Liver (tissue), 9 donors: ENCODE results near the gene EPHA5. TPM values are rescaled to one million over a fixed set of nuclear protein-coding genes. Genes with fewer than 3 reads are reported as not detected.

ENCODE experiments used
- DNase-seq: peaks from one replicate; pipeline ENCODE4 v3.0.0-alpha.2; 2017; ENCODE audit warnings: low spot score
- H3K27ac ChIP-seq, 2 donors: one replicate each; pipeline ENCODE4 v1.7.0; 2013; ENCODE audit warnings: inconsistent platforms in 2 of 2, low read length in 2 of 2, control low read depth in 1 of 2, low read depth in 1 of 2, mild to moderate bottlenecking in 1 of 2
- H3K27me3 ChIP-seq, 4 donors: one replicate each; pipeline versions ENCODE4 v1.6.1 to v1.7.0; 2013; ENCODE audit warnings: low read length in 3 of 4, inconsistent platforms in 1 of 4, mild to moderate bottlenecking in 1 of 4, moderate library complexity in 1 of 4; ENCODE audit not compliant: control insufficient read depth in 4 of 4, insufficient read depth in 4 of 4
- H3K36me3 ChIP-seq, 4 donors: one replicate each; pipeline versions ENCODE4 v1.6.1 to v1.7.0; 2013; ENCODE audit warnings: low read length in 3 of 4, mild to moderate bottlenecking in 3 of 4, low read depth in 1 of 4, moderate library complexity in 1 of 4; ENCODE audit not compliant: control insufficient read depth in 4 of 4, insufficient read depth in 3 of 4
- H3K4me1 ChIP-seq, 4 donors: one replicate each; pipeline versions ENCODE4 v1.6.1 to v1.7.0; 2013; ENCODE audit warnings: low read length in 3 of 4, mild to moderate bottlenecking in 3 of 4, moderate library complexity in 1 of 4; ENCODE audit not compliant: control insufficient read depth in 4 of 4, insufficient read depth in 4 of 4
- H3K4me3 ChIP-seq, 3 donors: one replicate each; pipeline versions ENCODE4 v1.6.1 to v1.7.0; 2013; ENCODE audit warnings: low read length in 3 of 3, control low read depth in 1 of 3, low read depth in 1 of 3, mild to moderate bottlenecking in 1 of 3
- H3K9ac ChIP-seq, 2 donors: one replicate each; pipeline ENCODE4 v1.7.0; 2013; ENCODE audit warnings: low read length in 2 of 2, mild to moderate bottlenecking in 2 of 2, moderate library complexity in 2 of 2, control low read depth in 1 of 2, low read depth in 1 of 2
- H3K9me3 ChIP-seq, 4 donors: one replicate each; pipeline versions ENCODE4 v1.6.1 to v1.7.0; 2013; ENCODE audit warnings: low read length in 3 of 4; ENCODE audit not compliant: control insufficient read depth in 4 of 4
- ATF3 ChIP-seq: IDR thresholded peaks from 2 replicates; pipeline ENCODE4 v1.6.1; 2016; ENCODE audit warnings: antibody characterized with exemption
- CTCF ChIP-seq: fragments of 150-350 bp; IDR thresholded peaks from 2 replicates; pipeline ENCODE4 v1.5.1; 2017; ENCODE audit warnings: improper control_type of control experiment, low read depth, low read length; ENCODE audit not compliant: missing input control
- EGR1 ChIP-seq, 2 donors: IDR thresholded peaks; 2 replicates each; pipeline ENCODE4 v1.6.1; 2016 to 2018; ENCODE audit warnings: antibody characterized with exemption in 2 of 2, low read depth in 2 of 2
- FOXA1 ChIP-seq: IDR thresholded peaks from 2 replicates; pipeline ENCODE4 v1.6.1; 2016; ENCODE audit warnings: antibody characterized with exemption
- GABPA ChIP-seq, 2 donors: IDR thresholded peaks in 1 of 2; conservative IDR thresholded peaks in 1 of 2; 2 replicates each; pipeline ENCODE4 v1.6.1; 2016; ENCODE audit warnings: antibody characterized with exemption in 2 of 2, mild to moderate bottlenecking in 1 of 2, moderate library complexity in 1 of 2
- HNF4A ChIP-seq, 2 donors: conservative IDR thresholded peaks; 2 replicates each; pipeline ENCODE4 v1.6.1; 2016; ENCODE audit warnings: antibody characterized with exemption in 2 of 2, mild to moderate bottlenecking in 2 of 2
- HNF4G ChIP-seq: IDR thresholded peaks from 2 replicates; pipeline ENCODE4 v1.6.1; 2016; ENCODE audit warnings: antibody characterized with exemption
- JUND ChIP-seq, 2 donors: IDR thresholded peaks; 2 replicates each; pipeline ENCODE4 v1.6.1; 2016; ENCODE audit warnings: antibody characterized with exemption in 2 of 2
- MAX ChIP-seq: IDR thresholded peaks from 2 replicates; pipeline ENCODE4 v1.6.1; 2016; ENCODE audit warnings: antibody characterized with exemption
- NR2F2 ChIP-seq: IDR thresholded peaks from 2 replicates; pipeline ENCODE4 v1.6.1; 2016; ENCODE audit warnings: antibody characterized with exemption
- RAD21 ChIP-seq, 2 donors: IDR thresholded peaks; 2 replicates each; pipeline ENCODE4 v1.6.1; 2016; ENCODE audit warnings: antibody characterized with exemption in 2 of 2, mild to moderate bottlenecking in 2 of 2
- REST ChIP-seq: IDR thresholded peaks from 2 replicates; pipeline ENCODE4 v1.6.1; 2016; ENCODE audit warnings: antibody characterized with exemption, mild to moderate bottlenecking
- RXRA ChIP-seq, 2 donors: IDR thresholded peaks; 2 replicates each; pipeline ENCODE4 v1.6.1; 2017 to 2018; ENCODE audit warnings: antibody characterized with exemption in 2 of 2, mild to moderate bottlenecking in 1 of 2
- SP1 ChIP-seq: IDR thresholded peaks from 2 replicates; pipeline ENCODE4 v1.6.1; 2018; ENCODE audit warnings: antibody characterized with exemption, mild to moderate bottlenecking
- TAF1 ChIP-seq: conservative IDR thresholded peaks from 2 replicates; pipeline ENCODE4 v1.6.1; 2016; ENCODE audit warnings: antibody characterized with exemption, mild to moderate bottlenecking
- ZBTB33 ChIP-seq: IDR thresholded peaks from 2 replicates; pipeline ENCODE4 v1.6.1; 2016; ENCODE audit warnings: antibody characterized with exemption
- WGBS: extraction: QIAGEN DNeasy Blood & Tissue Kit; methylation state at CpG from one replicate; pipeline ENCODE4 v1.1.7; 2013; 5-methylcytosine and 5-hydroxymethylcytosine counted together
- polyA plus RNA-seq, 2 donors: library from polyadenylated mRNA; stranded (reverse) in 1 of 2; unstranded in 1 of 2; fragments of 200-250 nt in 1 of 2; fragments of >200 nt in 1 of 2; fragmentation: Nextera tagmentation in 1 of 2; extraction: Ambion mirVana in 1 of 2; gene quantifications; one replicate each; pipeline versions ENCODE4 v1.2.1 to v1.2.3, GENCODE V29; 2013 to 2015
- total RNA-seq, 2 donors: library from RNA; depleted of rRNA; stranded (reverse); fragments of >200 nt; gene quantifications; one replicate each; pipeline ENCODE4 v1.2.3, GENCODE V29; 2014
- donor health status: healthy.
- donor health status: healthy.
- donor health status: healthy.
- donor health status: healthy.
- donor health status: healthy.

The EPHA5 gene
- total and polyA plus RNA-seq, 4 donors: not detected

GRCh38 chr4:65661471-65661870 lies 8.8 kb downstream of the EPHA5 start:
- TF ChIP-seq TAF1: no peak
- no peak for TF ChIP-seq RAD21 (IDR thresholded peaks at IDR 0.05)
- TF ChIP-seq RXRA (IDR thresholded peaks at IDR 0.05): no peak
- TF ChIP-seq CTCF: no peak
- no peak for TF ChIP-seq ZBTB33
- TF ChIP-seq FOXA1: no peak
- TF ChIP-seq NR2F2: no peak

GRCh38 chr4:65658117-65658516 lies 12.2 kb downstream of the EPHA5 start:
- H3K27ac ChIP-seq: no peak overlapping the region
- no peak for DNase-seq
- H3K9me3 ChIP-seq: no peaks in the 10 kb centered on the region
- H3K27me3 ChIP-seq: peaks cover 0 to 2% (median 0%) of the 10 kb centered on the region in 4 donors
- H3K4me1 ChIP-seq: no peaks in the 10 kb centered on the region
- 49% methylated on average over 1 of the region's 1 CpG for WGBS
- TF ChIP-seq RXRA (IDR thresholded peaks at IDR 0.05) (no peak), HNF4G (no peak), JUND (IDR thresholded peaks at IDR 0.05) (no peak), ZBTB33 (no peak), NR2F2 (no peak), CTCF (no peak), ATF3 (no peak), EGR1 (IDR thresholded peaks at IDR 0.05; ENCODE audit: low read depth in 2 of 2) (no peak), TAF1 (no peak), HNF4A (conservative IDR thresholded peaks at IDR 0.05) (no peak), GABPA (IDR thresholded peaks at IDR 0.05 in 1 of 2, conservative IDR thresholded peaks at IDR 0.05 in 1 of 2) (no peak), REST (no peak), MAX (no peak), FOXA1 (no peak), SP1 (no peak)
- no peak overlapping the region for H3K4me3 ChIP-seq
- H3K36me3 ChIP-seq: no peaks in the 10 kb centered on the region
- no peak overlapping the region for H3K9ac ChIP-seq

More at GRCh38 chr4:65661471-65661870, 8.8 kb downstream of the EPHA5 start:
- Histone ChIP-seq H3K27me3 (peaks cover 0 to 2% (median 0%) of the 10 kb centered on the region in 4 donors), H3K4me1 (no peaks in the 10 kb centered on the region), H3K9me3 (no peaks in the 10 kb centered on the region), H3K27ac (no peak overlapping the region), H3K9ac (no peak overlapping the region), H3K4me3 (no peak overlapping the region), H3K36me3 (no peaks in the 10 kb centered on the region)
- no peak for DNase-seq
- 36% methylated on average over 1 of the region's 1 CpG for WGBS
